Suprapubic skin (tissue), 4 donors: Measurements from ENCODE around the gene SLC6A19.

ENCODE experiments used
- CTCF ChIP-seq, 2 donors: fragments of 200-600 bp in 1 of 2; fragments of 450-650 bp in 1 of 2; sonication (generic) in 1 of 2; IDR thresholded peaks; one replicate each; pipeline ENCODE4 v1.5.1; 2016 to 2019; ENCODE audit warnings: antibody characterized with exemption in 2 of 2, mild to moderate bottlenecking in 1 of 2, moderate library complexity in 1 of 2
- EP300 ChIP-seq: sonication (generic); formaldehyde crosslinking; IDR thresholded peaks from one replicate; pipeline ENCODE4 v1.6.1; 2017; ENCODE audit warnings: antibody characterized with exemption
- POLR2A ChIP-seq, 2 donors: fragments of 450-650 bp; IDR thresholded peaks; one replicate each; pipeline ENCODE4 v1.6.1; 2017; ENCODE audit warnings: antibody characterized with exemption in 2 of 2, mild to moderate bottlenecking in 2 of 2, moderate library complexity in 2 of 2
- POLR2AphosphoS5 ChIP-seq, 3 donors: sonication (generic); formaldehyde crosslinking; IDR thresholded peaks; one replicate each; pipeline ENCODE4 v1.6.1; 2017; ENCODE audit warnings: antibody characterized with exemption in 3 of 3

DNA sequence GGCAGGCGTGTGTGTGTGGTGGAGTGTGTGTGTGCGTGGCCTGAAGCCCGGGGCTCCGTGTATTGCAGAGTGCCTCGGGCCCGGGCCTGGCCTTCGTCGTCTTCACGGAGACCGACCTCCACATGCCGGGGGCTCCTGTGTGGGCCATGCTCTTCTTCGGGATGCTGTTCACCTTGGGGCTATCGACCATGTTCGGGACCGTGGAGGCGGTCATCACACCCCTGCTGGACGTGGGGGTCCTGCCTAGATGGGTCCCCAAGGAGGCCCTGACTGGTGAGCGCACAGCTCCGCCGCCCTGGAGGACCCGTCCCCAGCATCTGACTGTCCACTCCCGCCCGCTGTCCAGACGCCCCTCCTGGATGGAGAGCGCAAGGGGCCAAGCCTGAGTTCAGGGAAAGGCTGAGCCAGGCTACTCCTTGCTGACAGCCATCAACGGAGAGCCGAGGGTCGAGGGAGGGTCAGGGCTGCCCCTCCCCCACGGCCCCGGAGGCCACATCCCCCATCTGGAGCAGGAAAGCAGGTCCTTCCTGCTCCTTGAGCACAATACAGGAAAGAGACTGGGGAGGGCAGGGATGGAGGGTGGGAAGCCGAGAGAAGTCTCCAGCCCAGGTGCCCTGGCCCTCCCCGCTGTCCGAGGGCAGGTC, 42.2 kb downstream of the SLC6A19 start:
- TF ChIP-seq CTCF (IDR thresholded peaks at IDR 0.05) (no peak), POLR2A (IDR thresholded peaks at IDR 0.05) (no peak), POLR2AphosphoS5 (IDR thresholded peaks at IDR 0.05) (no peak), EP300 (no peak)
